Measurements from ENCODE around the gene MSRB2.
"Not testable (repeated sequence)": the region's sequence is repeated elsewhere in the genome, so short reads cannot be mapped to it uniquely, and the experiment has no call there.

MSRB2 gene

DNA sequence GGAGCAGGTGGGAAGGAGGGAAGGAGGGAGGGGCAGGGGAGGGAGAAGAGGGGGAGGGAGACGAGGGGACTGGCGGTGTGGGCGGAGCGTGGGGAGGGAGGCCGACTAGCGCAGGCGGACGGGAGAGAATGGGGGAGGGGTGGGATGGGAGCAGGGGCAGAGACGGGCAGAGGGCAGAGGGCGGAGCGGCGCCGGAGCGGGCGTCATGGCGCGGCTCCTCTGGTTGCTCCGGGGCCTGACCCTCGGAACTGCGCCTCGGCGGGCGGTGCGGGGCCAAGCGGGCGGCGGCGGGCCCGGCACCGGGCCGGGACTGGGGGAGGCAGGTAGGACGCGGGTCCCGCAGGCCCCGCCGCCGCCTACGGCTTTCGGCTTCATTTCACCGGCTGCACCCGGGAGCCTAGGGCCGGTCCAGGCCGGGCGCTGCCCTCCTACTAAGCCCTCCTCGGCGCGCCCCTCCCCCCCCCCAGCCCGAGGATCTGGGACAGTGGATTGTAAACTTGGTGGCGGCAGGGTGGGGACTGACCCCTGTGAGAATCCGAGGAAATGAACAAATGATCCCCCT lies at the start of gene MSRB2:
TSS of gene MSRB2 (plus strand) at position 176 of the 562 bp plus-strand sequence. CDS start at position 206, 30 bp downstream.
- DNase-seq (ENCODE audit: low spot score), result peak; percentile 89

DNA sequence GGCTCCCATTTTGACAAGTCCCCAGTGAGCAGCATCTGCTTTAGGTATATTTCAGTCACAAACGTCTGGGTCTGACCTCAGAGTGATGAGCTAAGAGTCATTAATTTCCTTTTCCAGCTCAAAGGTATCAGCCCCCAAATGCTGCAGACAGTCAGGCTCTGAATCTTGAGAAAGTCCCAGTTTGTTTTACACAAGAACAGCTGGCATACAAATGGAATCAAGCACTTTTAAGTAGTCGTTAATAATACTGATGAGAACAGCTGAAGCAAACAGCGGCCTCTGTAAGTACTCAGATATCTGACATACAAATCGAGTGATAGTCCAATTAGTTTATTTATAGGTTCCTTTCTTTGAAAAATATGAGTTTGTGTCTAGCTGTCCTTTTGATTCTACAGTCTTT lies 49.4 kb upstream of the MSRB2 start:
- no peak for DNase-seq (ENCODE audit: low spot score)

DNA sequence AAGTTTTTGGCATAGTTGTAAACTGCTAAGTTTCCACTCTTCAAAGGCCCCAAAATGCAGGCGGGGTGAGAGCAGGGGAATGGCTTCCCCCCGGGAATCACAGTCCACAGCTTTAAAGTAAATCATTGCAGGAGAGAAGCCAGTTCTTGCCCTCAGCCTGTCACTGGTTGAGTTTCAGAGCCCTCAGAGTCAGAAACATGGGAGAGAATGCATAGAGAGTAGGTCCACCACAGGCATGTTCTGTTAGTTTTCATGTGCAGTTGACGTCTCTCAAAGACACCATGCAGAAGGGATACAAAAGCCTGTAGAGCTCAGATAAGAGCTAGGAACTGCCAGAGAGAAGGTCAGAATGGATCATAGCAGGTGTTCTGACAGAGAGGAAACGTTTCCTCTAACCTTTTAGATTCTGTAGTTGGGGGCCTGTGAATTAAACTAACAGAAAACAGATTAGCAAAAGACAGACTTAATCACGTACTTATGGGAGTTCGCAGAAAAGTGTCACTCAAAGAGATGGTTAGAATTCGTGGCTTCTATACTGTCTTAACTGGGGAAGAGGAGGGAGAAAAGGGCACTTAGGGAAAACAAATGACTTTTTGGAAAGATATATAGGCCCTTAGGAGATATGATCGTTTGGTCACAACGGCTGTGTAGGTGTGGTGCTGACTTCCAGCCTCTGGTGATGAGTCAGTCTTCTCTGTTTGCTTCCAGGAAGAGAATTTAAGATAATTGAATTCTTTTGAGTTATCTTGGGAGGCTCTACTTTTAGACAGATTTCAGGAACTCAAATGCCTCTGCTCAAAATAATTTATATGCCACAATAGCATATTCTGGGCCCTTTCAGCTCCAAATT lies 48.0 kb upstream of the MSRB2 start:
- DNase-seq (ENCODE audit: low spot score), result no peak

DNA sequence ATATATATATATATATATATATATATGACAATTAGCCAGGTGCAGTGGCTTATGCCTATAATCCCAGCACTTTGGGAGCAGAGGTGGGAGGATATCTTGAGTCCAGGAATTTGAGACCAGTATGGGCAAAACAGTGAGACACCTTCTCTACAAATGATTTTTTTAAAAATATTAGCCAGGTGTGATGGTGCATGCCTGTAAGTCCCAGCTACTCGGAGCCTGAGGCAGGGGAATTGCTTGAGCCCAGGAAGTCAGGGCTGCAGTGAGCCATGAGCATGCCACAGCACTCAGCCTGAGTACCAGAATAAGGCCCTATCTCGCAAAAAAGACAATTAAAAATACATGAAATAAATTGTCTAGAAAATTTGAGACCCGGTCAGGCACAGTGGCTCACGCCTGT lies 47.2 kb upstream of the MSRB2 start:
- no peak for DNase-seq (ENCODE audit: low spot score)

DNA sequence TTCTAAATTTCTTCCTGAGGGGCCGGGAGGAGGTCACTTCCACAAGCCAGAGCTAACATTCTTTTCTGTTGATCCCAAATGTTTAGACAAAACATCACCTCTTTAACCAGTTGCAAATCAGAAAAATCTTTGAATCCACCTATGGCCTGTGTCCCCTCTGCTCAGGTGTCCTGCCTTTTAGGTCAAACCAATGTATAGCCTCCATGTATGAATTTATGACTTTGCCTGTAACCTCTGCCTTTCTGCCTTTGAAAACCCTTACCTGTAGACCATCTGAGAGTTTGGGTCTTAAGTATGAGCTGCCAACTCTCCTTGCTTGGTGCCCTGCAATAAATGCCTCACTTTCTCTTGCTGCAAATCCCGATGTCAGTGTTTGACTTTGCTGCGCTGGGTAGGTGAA lies 44.1 kb upstream of the MSRB2 start:
- no peak for DNase-seq (ENCODE audit: low spot score)

- no peak for DNase-seq (ENCODE audit: low spot score)
These were observed 43.5 kb upstream of the MSRB2 start for GRCh38 chr10:23051855-23052331.

DNA sequence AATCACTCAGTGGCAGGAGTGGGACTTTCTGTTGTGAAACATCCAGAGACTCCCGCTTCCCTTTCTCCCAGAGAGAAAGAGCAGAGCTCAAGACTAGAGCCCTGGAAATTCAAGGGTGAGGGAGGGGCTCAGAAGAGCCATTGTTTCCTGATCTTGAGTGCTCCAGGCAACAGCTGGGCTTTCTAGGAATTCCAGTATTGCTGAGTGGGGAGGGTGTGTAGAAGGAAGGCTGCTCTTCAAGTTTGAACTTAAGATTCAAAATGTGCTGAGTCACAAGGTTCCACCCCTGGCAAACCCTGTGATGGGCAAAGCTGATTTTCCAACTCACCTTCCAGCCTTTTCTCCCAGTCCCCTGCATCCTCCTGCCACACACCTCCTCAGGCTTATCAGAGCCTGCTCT lies 42.3 kb upstream of the MSRB2 start:
- no peak for DNase-seq (ENCODE audit: low spot score)

DNA sequence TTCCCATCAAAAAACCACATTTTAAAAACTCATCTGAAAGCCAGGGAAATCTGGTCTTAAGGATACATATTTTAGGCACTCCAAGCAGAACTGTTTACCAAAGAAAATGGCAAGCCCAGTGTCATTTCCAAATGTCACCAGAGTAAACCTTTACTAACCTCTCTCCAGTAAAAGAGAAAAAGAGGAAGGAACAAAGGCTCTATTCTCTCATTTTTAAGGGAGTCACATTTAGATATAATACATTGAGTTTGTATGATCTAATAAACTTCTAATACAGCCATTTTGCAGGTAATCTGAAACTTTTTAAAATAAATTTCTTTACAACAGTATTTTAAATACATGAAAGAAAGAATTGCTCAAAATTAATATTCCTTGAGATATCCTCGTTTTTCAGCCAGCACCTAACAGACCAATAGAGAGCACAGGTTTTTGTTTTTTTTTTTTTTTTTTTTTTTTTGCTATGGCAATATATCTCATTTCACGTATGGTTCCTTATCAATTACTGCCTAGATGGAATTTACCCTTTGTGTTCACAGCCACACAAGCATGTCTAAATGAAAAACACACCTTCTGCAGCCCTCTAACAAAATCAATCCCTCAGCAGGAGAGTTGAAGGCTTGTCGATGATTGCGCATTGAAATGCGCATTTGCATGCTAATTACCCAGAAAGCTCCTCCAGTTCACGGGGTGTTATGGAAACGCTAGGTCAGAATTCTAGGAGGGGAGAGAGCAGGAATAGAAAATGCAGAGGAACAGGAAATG lies 39.8 kb upstream of the MSRB2 start:
- DNase-seq (ENCODE audit: low spot score), result no peak

DNA sequence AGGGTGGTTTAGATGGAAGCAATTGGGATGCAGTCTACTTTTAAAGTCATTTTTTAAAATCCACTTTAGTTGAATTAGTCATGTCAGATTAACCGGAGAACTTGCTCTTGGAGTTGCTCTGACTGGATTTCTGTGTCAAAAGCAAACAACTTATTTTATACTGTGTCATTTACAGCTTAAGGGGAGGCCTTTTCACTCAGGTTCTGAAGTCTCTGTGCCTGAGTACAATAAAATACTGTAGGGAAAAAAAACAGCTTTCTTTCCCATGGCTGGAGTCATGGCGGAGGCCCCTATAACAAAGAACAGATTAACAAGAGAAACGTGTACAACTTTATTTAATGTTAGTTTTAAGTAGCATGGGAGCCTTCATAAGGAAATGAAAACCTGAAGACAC lies 39.2 kb upstream of the MSRB2 start:
- no peak for DNase-seq (ENCODE audit: low spot score)

DNA sequence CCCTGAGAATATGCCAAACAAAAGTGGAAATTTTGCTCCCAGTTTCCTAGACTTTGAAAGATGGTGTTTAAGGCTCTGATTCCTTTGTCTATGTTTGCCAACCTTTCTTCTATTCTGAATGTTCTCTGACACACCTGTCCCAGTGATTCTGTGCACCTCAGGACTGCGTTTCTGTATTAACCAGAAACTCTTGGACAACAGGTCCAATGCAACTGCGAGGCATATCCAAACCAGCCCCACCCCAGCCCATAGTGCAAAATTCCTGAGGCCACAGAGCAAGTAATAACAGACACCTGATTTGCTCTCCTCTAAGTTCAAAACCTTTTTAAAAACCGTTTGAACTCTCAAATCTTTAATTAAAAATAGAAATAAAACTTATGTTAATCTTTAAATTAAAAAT lies 37.0 kb upstream of the MSRB2 start:
- DNase-seq (ENCODE audit: low spot score), result no peak

DNA sequence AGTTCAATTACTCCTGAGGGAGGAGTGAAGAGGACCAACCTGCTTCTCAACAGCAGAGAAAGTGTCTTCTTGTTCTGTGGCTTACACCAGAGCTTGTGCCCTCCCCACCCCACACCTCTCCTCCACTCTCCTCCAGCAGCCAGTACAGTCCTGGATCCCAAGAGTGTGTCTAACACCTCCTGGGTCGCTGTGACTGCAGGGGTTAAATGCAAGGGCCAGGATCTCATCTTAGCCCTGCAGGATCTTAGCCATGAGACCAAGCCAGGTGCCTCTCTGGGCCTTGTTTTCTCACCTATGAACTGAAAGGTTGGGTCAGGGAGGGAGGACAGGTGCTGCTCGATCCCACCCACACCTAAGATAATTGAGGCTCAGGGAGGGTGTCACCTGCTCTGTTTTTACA lies 34.5 kb upstream of the MSRB2 start:
- DNase-seq (ENCODE audit: low spot score), result no peak

DNA sequence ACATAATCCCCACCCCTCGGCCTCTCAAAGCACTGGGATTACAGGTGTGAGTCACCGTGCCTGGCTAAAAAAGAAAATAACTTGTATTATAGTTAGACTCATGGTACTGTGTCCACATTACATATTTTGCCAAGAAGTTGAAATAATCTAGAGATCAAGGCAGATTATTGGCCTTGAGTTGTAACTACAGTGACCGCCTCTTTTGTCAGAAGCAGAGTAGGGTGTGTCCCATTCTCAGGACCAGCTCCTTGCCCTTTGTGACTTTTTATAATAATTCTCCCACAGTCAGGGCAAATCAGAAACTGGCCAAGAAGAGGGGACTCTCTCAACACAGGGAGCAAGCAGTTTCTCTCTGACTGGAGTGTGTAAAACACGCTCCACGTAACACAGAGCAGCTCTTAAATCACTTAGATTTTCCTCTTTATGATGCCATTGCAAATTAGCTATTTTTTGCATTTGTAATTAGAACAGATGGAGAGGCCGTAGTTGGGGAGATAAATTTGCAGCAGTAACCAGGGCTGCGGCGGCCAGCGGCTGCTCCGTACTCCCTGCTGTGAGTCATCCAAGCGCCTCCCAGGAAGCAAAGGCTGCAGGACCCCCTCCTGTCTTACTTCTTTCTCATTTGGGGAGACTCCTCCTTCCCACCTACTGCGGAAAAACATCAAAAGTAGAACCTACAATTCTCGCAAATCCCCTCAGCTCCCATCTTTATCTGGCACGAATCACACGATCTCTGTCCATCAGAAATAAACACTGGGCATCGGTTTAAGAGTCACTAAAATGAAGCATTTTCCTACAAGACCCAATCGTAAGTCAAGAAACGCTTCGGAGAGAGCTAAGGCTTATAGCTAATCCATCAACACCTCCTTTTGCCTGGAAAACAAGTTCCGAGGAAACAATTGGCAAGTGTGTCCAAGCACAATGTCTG lies 32.1 kb upstream of the MSRB2 start:
- no peak for DNase-seq (ENCODE audit: low spot score)

DNA sequence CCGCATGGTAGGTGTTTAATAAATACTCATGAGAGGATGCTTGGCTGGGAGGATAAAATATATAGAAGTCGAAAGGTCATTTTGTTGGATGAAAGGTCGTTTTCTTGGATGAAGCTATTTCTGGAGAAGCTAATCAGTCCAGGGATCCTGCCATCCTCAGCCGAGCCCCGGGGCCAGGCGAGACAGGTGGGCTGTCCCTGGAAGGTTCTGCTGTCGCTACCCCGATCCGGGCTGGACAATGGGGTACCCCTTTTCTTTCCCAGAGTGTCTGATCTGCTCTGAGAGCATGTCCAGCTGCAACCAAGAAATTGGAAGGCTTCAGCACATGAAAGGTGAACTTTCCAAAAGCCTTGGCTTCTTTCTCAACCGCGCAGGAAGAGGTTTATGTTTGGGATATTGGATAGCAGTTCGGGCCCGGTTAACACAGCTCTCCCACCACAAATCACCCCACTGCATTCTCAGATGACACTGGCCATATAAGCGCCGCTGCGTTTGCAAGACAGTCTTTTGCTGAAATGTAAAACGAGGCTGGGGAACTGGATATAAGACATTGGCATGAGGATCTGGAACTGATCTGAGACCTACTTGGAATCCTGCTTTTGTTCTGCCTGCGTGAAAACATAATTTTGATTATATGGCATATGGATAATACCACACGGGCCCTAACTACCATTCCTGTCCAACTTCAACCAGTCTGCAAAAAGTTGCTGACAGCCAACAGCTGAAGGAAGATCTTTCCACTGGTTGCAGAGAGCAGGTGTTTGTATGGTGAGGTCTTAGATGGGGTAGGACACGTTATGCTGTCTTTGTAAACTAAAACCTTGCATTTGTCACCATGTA lies 31.2 kb upstream of the MSRB2 start:
- no peak for DNase-seq (ENCODE audit: low spot score)

- not testable (repeated sequence) for DNase-seq (ENCODE audit: low spot score)
These were observed 30.6 kb upstream of the MSRB2 start for GRCh38 chr10:23064813-23065114.

DNA sequence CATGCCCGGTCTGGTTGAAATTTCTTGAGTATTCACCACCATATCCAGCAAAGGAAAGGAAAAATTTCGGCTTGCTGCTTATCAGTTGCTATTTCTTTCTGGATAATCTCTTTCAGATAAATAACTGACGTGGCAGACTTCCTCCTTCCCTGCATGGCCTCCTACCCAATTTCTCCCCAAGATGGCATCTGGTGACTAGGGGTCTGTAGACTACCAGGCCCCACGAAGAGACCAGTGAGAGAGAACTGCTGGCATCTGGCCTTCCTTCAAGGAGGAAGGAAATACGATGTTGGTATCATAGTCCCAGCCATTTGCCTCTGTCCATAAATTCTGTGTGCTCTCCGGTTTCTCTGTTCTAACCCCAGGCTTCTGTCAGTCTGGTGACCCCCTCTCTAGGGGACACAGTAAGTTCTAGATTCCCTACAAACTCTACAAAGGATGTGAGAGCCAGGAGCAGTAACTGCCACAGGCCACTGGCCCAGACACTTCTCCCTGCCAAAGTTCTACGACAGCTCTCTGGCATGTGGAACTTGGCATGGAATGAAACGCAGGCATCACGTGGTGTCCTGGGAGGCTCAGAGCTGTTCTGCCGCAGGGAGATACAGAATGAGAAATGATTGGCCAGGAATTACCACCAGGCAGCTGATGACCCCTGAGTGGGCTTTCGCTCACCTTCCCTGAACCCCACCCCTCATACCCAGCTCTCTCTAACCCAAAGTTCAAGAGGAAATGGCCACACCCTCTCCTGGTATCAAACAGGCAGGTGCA lies 30.0 kb upstream of the MSRB2 start:
- no peak for DNase-seq (ENCODE audit: low spot score)

- no peak for DNase-seq (ENCODE audit: low spot score)
These were observed 28.0 kb upstream of the MSRB2 start for GRCh38 chr10:23067337-23067736.

- peak; percentile 60 for DNase-seq (ENCODE audit: low spot score)
These were observed 27.2 kb upstream of the MSRB2 start for GRCh38 chr10:23067939-23068775.

DNA sequence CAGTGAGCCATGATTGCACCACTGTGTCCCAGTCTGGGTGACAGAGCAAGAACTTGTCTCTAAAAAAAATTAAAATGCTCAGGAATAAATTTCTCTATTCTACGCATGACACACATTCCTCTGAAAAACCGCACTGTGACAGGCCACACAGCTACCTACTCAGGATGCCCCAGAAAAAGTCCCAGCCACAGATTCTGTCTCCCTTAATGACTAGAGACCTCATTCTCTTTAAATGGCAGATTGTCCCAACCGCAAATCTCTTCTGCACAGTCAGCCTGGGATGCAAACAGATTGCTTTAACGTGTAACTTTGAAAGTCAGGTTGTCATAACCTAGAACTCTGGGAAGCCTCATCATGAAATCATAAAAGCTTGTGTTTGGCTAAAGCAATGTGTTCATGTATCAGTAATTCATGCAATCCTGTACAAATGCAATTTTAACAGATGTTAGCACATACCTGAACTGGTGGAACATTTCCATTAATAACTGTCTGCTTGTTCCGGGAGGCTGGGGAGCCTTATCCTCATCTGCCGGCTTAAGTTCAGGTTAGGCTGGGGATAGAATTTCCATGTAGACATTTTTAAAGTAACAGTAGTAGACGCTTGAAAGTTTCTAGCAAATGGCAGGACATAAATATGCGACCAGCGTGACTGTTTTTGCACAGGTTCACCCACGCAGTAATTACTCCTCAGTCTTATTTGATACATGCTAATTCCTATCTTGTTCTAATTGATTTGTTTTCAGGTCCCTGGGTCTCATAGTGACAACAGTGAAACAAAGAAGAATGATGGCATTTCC lies 26.2 kb upstream of the MSRB2 start:
- DNase-seq (ENCODE audit: low spot score), result peak; percentile 66
